ENCODE measurements around the gene GPR160. TPM values are rescaled to one million over a fixed set of nuclear protein-coding genes. Genes with fewer than 3 reads are reported as not detected.

Gene GPR160
- total and polyA plus RNA-seq, 9 of the 15 experiments (the other 6 are each of a cell fraction or from before 2014, with no cell fraction given): 1.3 to 10.5 (median 8.3) TPM

- TF ChIP-seq VEZF1 (CRISPR knock-in tag; IDR thresholded peaks at IDR 0.05) (peak; percentile 81), SMAD1 (IDR thresholded peaks at IDR 0.05; ENCODE audit: low read depth, low read length, partially characterized antibody) (no peak), CREB1 (IDR thresholded peaks at IDR 0.05) (no peak), CREB1 (CRISPR knock-in tag; IDR thresholded peaks at IDR 0.05) (peak; percentile 41; the same call in 1 of the 2 replicates), GTF2E2 (tag; IDR thresholded peaks at IDR 0.05) (no peak), ZSCAN29 (IDR thresholded peaks at IDR 0.05) (no peak), ZNF23 (CRISPR knock-in tag; IDR thresholded peaks at IDR 0.05) (no peak), ZBTB43 (CRISPR knock-in tag; IDR thresholded peaks at IDR 0.05) (no peak), AFF4 (CRISPR knock-in tag; IDR thresholded peaks at IDR 0.05) (no peak), HDAC3 (IDR thresholded peaks at IDR 0.05; ENCODE audit: borderline replicate concordance, partially characterized antibody) (no peak), KLF16 (IDR thresholded peaks at IDR 0.05) (no peak), CEBPB (tag; IDR thresholded peaks at IDR 0.05) (no peak), DPF2 (IDR thresholded peaks at IDR 0.05) (peak; percentile 15; the same call in 1 of the 2 replicates), STAT5A (IDR thresholded peaks at IDR 0.05; ENCODE audit: borderline replicate concordance, low read length) (no peak), FOXJ3 (CRISPR knock-in tag; IDR thresholded peaks at IDR 0.05) (no peak), BMI1 (IDR thresholded peaks at IDR 0.05; ENCODE audit: low read length) (no peak), ZNF551 (CRISPR knock-in tag; IDR thresholded peaks at IDR 0.05) (no peak), BRD4 (IDR thresholded peaks at IDR 0.05) (no peak), IFI16 (CRISPR knock-in tag; IDR thresholded peaks at IDR 0.05) (no peak), KHSRP (IDR thresholded peaks at IDR 0.05) (no peak), KLF1 (tag; IDR thresholded peaks at IDR 0.05) (no peak), NBN (IDR thresholded peaks at IDR 0.05; ENCODE audit: low read depth) (no peak)
These were observed at the start of gene GPR160 (continued) for GRCh38 chr3:170037463-170038433.

All from K562 (cell line).